GM12878 (cell line): ENCODE measurements around the gene WBP2NL. TPM values are rescaled to one million over a fixed set of nuclear protein-coding genes. Genes with fewer than 3 reads are reported as not detected.

Experiments
- ATAC-seq: fragments of 200-7000 bp; cut with Tn5 transposase; 3 replicates; pipeline ENCODE4 v1.9.1; 2020; ENCODE audit warnings: mild to moderate bottlenecking, moderate library complexity
- BruUV-seq: library from RNA; stranded (reverse); fragments of 400-500 nt; replicated peaks from 2 replicates; lab custom pipeline; 2021; lab: Mats Ljungman, UMichigan
- CTCF ChIA-PET: fragments of 300-600 bp; sonication (Branson Sonifier 250); formaldehyde crosslinking; extraction: SDS; loops from one replicate; lab custom pipeline; 2021; ENCODE audit warnings: inconsistent platforms; lab: Yijun Ruan, JAX
- POLR2A ChIA-PET: fragments of 350-600 bp; formaldehyde crosslinking; extraction: SDS; loops from one replicate; lab custom pipeline; 2021; ENCODE audit warnings: inconsistent platforms; lab: Charles Lee
- RAD21 ChIA-PET: fragments of 300-600 bp; sonication (Branson Sonifier 250); formaldehyde crosslinking; loops from one replicate; lab custom pipeline; 2023; ENCODE audit warnings: antibody characterized with exemption; ENCODE audit not compliant: unreplicated experiment; lab: Charles Lee
- SMC1A ChIA-PET: fragments of 300-600 bp; sonication (Branson Sonifier 250); formaldehyde crosslinking; loops from one replicate; lab custom pipeline; 2023; ENCODE audit not compliant: unreplicated experiment, uncharacterized antibody; lab: Charles Lee
- DNase-seq: peaks from one replicate; pipeline ENCODE4 v3.0.0-alpha.2; 2011; ENCODE audit warnings: low read depth, low spot score
- FAIRE-seq: peaks from 3 replicates; lab custom pipeline; 2011; peaks lifted over from hg19 to GRCh38; lab: Jason Lieb, UNC
- H2AFZ ChIP-seq: 2 replicates; pipeline ENCODE4 v1.6.0; 2011; ENCODE audit warnings: low read depth, low read length, control low read depth; ENCODE audit not compliant: control insufficient read depth
- H3K27ac ChIP-seq: 2 replicates; pipeline ENCODE4 v1.5.1; 2011; ENCODE audit warnings: control low read depth; ENCODE audit not compliant: control insufficient read depth, insufficient read depth
- H3K27me3 ChIP-seq, 2 experiments: replicated peaks in 1 of 2; 2 replicates each; pipeline versions ENCODE4 v1.6.0 to v1.6.1; 2011; ENCODE audit warnings: low read length in 1 of 2; ENCODE audit not compliant: control insufficient read depth in 2 of 2, insufficient read depth in 2 of 2
- H3K36me3 ChIP-seq, 2 experiments: 2 replicates each; pipeline ENCODE4 v1.5.1; 2011; ENCODE audit warnings: low read length in 1 of 2; ENCODE audit not compliant: control insufficient read depth in 2 of 2, insufficient read depth in 2 of 2
- H3K4me1 ChIP-seq: 2 replicates; pipeline ENCODE4 v1.6.1; 2011; ENCODE audit warnings: mild to moderate bottlenecking, low read length, moderate library complexity, mixed read lengths; ENCODE audit not compliant: control insufficient read depth, insufficient read depth
- H3K4me2 ChIP-seq: 2 replicates; pipeline ENCODE4 v1.6.0; 2011; ENCODE audit warnings: control low read depth; ENCODE audit not compliant: control insufficient read depth, insufficient read depth
- H3K4me3 ChIP-seq: fragments of 200-600 bp; sonication (generic); 2 replicates; pipeline ENCODE4 v1.5.1; 2016
- H3K79me2 ChIP-seq: 2 replicates; pipeline ENCODE4 v1.6.0; 2011; ENCODE audit warnings: low read length; ENCODE audit not compliant: control insufficient read depth, insufficient read depth
- H3K9ac ChIP-seq: 2 replicates; pipeline ENCODE4 v1.8.0; 2011; ENCODE audit warnings: low read length, control low read depth, mixed read lengths; ENCODE audit not compliant: control insufficient read depth, insufficient read depth
- H3K9me3 ChIP-seq: replicated peaks from 3 replicates; pipeline ENCODE4 v1.5.1; 2011; ENCODE audit warnings: mild to moderate bottlenecking, low read length; ENCODE audit not compliant: control insufficient read depth, insufficient read depth
- H4K20me1 ChIP-seq: 2 replicates; pipeline ENCODE4 v1.6.0; 2011; ENCODE audit not compliant: control insufficient read depth, insufficient read depth
- BACH1 ChIP-seq: fragments of 450-650 bp; IDR thresholded peaks from 2 replicates; pipeline ENCODE4 v1.6.1; 2017; ENCODE audit warnings: mild to moderate bottlenecking, borderline replicate concordance
- FOXK2 ChIP-seq: fragments of 450-650 bp; IDR thresholded peaks from 2 replicates; pipeline ENCODE4 v1.6.1; 2017; ENCODE audit warnings: mild to moderate bottlenecking, moderate library complexity
- HDAC6 ChIP-seq: fragments of 200-600 bp; sonication (generic); IDR thresholded peaks from one replicate; pipeline ENCODE4 v1.8.0; 2017; ENCODE audit warnings: antibody characterized with exemption; ENCODE audit not compliant: unreplicated experiment
- IRF4 ChIP-seq: IDR thresholded peaks from 2 replicates; pipeline ENCODE4 v1.6.1; 2011; ENCODE audit warnings: low read depth, low read length
- KLF5 ChIP-seq: fragments of 450-650 bp; IDR thresholded peaks from 2 replicates; pipeline ENCODE4 v1.6.1; 2014; ENCODE audit warnings: mild to moderate bottlenecking; ENCODE audit not compliant: partially characterized antibody
- PML ChIP-seq: IDR thresholded peaks from 2 replicates; pipeline ENCODE4 v1.6.1; 2012; ENCODE audit warnings: low read length, inconsistent platforms
- PRDM15 ChIP-seq: fragments of 450-650 bp; formaldehyde crosslinking; IDR thresholded peaks from 2 replicates; pipeline ENCODE4 v1.4.0; 2020; ENCODE audit warnings: mild to moderate bottlenecking, moderate library complexity
- SREBF2 ChIP-seq: IDR thresholded peaks from 2 replicates; pipeline ENCODE4 v1.6.1; 2012; ENCODE audit warnings: mild to moderate bottlenecking, low read length
- STAT1 ChIP-seq: fragments of 450-650 bp; conservative IDR thresholded peaks from 2 replicates; pipeline ENCODE4 v1.6.1; 2014; ENCODE audit warnings: antibody characterized with exemption, mild to moderate bottlenecking
- STAT3 ChIP-seq: IDR thresholded peaks from 2 replicates; pipeline ENCODE4 v1.6.1; 2011; ENCODE audit warnings: low read depth, low read length, improper control_type of control experiment
- SUPT20H ChIP-seq: IDR thresholded peaks from 2 replicates; pipeline ENCODE4 v1.6.1; 2011; ENCODE audit warnings: low read depth, mild to moderate bottlenecking, low read length, moderate library complexity, borderline replicate concordance; ENCODE audit not compliant: control insufficient read depth
- WRNIP1 ChIP-seq: IDR thresholded peaks from 2 replicates; pipeline ENCODE4 v1.6.1; 2011; ENCODE audit warnings: low read depth, low read length, improper control_type of control experiment, borderline replicate concordance
- WGBS: methylation state at CpG from one replicate; pipeline ENCODE4 v1.1.6; 2016; ENCODE audit warnings: low lambda C conversion rate; ENCODE audit not compliant: insufficient replicate concordance, insufficient coverage; ENCODE audit errors: missing lambda C conversion rate; 5-methylcytosine and 5-hydroxymethylcytosine counted together
- in situ Hi-C: fragments of 300-500 bp; cut with MboI; formaldehyde crosslinking; loops from 9 replicates; pipeline ENCODE4 v1.14.3; 2018; ENCODE audit warnings: mixed read lengths
- intact Hi-C: fragments of 100-400 bp; cut with micrococcal nuclease; formaldehyde crosslinking; loops from one replicate; pipeline ENCODE4 v1.14.2; 2022; ENCODE audit not compliant: unreplicated experiment
- polyA plus RNA-seq, 11 experiments: library from polyadenylated mRNA; depleted of rRNA in 4 of 11; unstranded in 6 of 11; stranded (reverse) in 5 of 11; fragments of >200 nt; fragmentation: Nextera tagmentation in 4 of 11; fragmentation: Illumina TruSeq in 1 of 11; extraction: Ambion mirVana in 4 of 11; extraction: Trizol in 1 of 11; gene quantifications; 1 replicate in 1 of 11; 2 replicates in 10 of 11; pipeline versions ENCODE4 v1.2.1 to v1.2.3, GENCODE V29; 2011 to 2016; ENCODE audit warnings: inconsistent platforms in 2 of 11, missing spikeins in 2 of 11, low read depth in 1 of 11
- total RNA-seq, 4 experiments: library from RNA; depleted of rRNA in 3 of 4; stranded (reverse); fragments of >200 nt in 3 of 4; fragmentation: Illumina TruSeq in 1 of 4; extraction: Trizol in 1 of 4; gene quantifications; 2 replicates each; pipeline versions ENCODE4 v1.2.1 to v1.2.3, GENCODE V29; 2013 to 2021

WBP2NL gene
- total and polyA plus RNA-seq, 10 of the 15 experiments (the other 5 are each of a cell fraction or from before 2014, with no cell fraction given) = 0.46 to 1.9 (median 1.3) TPM

GRCh38 chr22:41983513-41984405, 14.8 kb upstream of the WBP2NL start:
- H4K20me1 ChIP-seq = no peaks in the 10 kb centered on the region
- ATAC-seq (no peak), FAIRE-seq (no peak), DNase-seq (no peak)
- ChIA-PET SMC1A (interaction anchor here (0.7 to 1.2 kb wide), 5 partner anchors 10 to 129 kb away, joined by 3 to 5 read pairs (median 4); no protein-coding TSS in a partner anchor), RAD21 (no interaction called here), POLR2A (interaction anchor here (0.6 to 0.9 kb wide), 2 partner anchors 285 to 1334 kb away, joined by 3 to 5 read pairs; no protein-coding TSS in a partner anchor), CTCF (interaction anchor here (1.3 kb wide), 1 partner anchor 28 kb away, joined by 3 read pairs; no protein-coding TSS in a partner anchor)
- peaks cover 3% of the 10 kb centered on the region; the same call in 1 of the 2 replicates for H3K4me1 ChIP-seq
- no peak for TF ChIP-seq IRF4
- TF ChIP-seq PML = no peak
- no peak for TF ChIP-seq SUPT20H
- no peak for TF ChIP-seq STAT1
- TF ChIP-seq FOXK2 = no peak
- TF ChIP-seq KLF5 = no peak
- TF ChIP-seq STAT3 = no peak
- TF ChIP-seq WRNIP1 = no peak
- no peak for TF ChIP-seq PRDM15 (CRISPR knock-in tag)
- no peak for TF ChIP-seq HDAC6
- TF ChIP-seq BACH1 = no peak
- no peak for TF ChIP-seq SREBF2
- in situ Hi-C loops = no loop called here
- H3K4me2 ChIP-seq = no peak overlapping the region
- intact Hi-C loops = no loop called here
- H3K4me3 ChIP-seq = no peak overlapping the region
- H2AFZ ChIP-seq = no peak overlapping the region
- no peaks in the 10 kb centered on the region for H3K79me2 ChIP-seq
- H3K9me3 ChIP-seq = no peaks in the 10 kb centered on the region
- H3K9ac ChIP-seq = no peak overlapping the region
- BruUV-seq = no TSS peak
- H3K27ac ChIP-seq = no peak overlapping the region
- 55% methylated on average over 6 of the region's 6 CpGs for WGBS
- H3K27me3 ChIP-seq = no peaks in the 10 kb centered on the region
- no peaks in the 10 kb centered on the region for H3K36me3 ChIP-seq
